Neuronal stem cell (in vitro differentiated cells): ENCODE measurements around the gene MYLK4.

ENCODE experiments used
- DNase-seq: peaks from one replicate; pipeline ENCODE4 v3.0.0-alpha.2; 2013; ENCODE audit warnings: low spot score
- H2AFZ ChIP-seq: one replicate; pipeline ENCODE4 v1.6.1; 2013; ENCODE audit warnings: mild to moderate bottlenecking, low read length, inconsistent platforms
- H2AK5ac ChIP-seq: 2 replicates; pipeline ENCODE4 v1.6.1; 2013; ENCODE audit warnings: low read depth, mild to moderate bottlenecking, inconsistent platforms, low read length, moderate library complexity, mixed read lengths
- H2BK120ac ChIP-seq: 2 replicates; pipeline ENCODE4 v1.6.1; 2013; ENCODE audit warnings: low read depth, mild to moderate bottlenecking, inconsistent platforms, low read length, moderate library complexity, mixed read lengths
- H2BK12ac ChIP-seq: one replicate; pipeline ENCODE4 v1.6.1; 2013; ENCODE audit warnings: low read length, inconsistent platforms
- H2BK15ac ChIP-seq: 2 replicates; pipeline ENCODE4 v1.6.1; 2013; ENCODE audit warnings: mild to moderate bottlenecking, low read length, inconsistent platforms, mixed read lengths
- H2BK5ac ChIP-seq: one replicate; pipeline ENCODE4 v1.6.1; 2013; ENCODE audit warnings: inconsistent platforms, mild to moderate bottlenecking, low read length, moderate library complexity
- H3K14ac ChIP-seq: one replicate; pipeline ENCODE4 v1.6.1; 2013; ENCODE audit warnings: low read length, inconsistent platforms
- H3K18ac ChIP-seq: 2 replicates; pipeline ENCODE4 v1.6.1; 2013; ENCODE audit warnings: low read length, inconsistent platforms
- H3K23ac ChIP-seq: 2 replicates; pipeline ENCODE4 v1.6.1; 2013; ENCODE audit warnings: low read depth, mild to moderate bottlenecking, mixed read lengths, low read length, inconsistent platforms; ENCODE audit not compliant: poor library complexity
- H3K27ac ChIP-seq: replicated peaks from 3 replicates; pipeline ENCODE4 v1.5.1; 2013; ENCODE audit warnings: low read length, inconsistent platforms
- H3K27me3 ChIP-seq, 3 experiments: 2 replicates each; pipeline ENCODE4 v1.6.1; 2013; ENCODE audit warnings: low read length in 3 of 3, mild to moderate bottlenecking in 2 of 3, inconsistent platforms in 1 of 3, low read depth in 1 of 3, mixed read lengths in 1 of 3, moderate library complexity in 1 of 3; ENCODE audit not compliant: control insufficient read depth in 3 of 3, insufficient read depth in 3 of 3
- H3K36me3 ChIP-seq, 2 donors: replicated peaks in 1 of 2; 2 replicates each; pipeline ENCODE4 v1.6.1; 2013; ENCODE audit warnings: low read length in 2 of 2; ENCODE audit not compliant: control insufficient read depth in 2 of 2, insufficient read depth in 2 of 2
- H3K4ac ChIP-seq: 2 replicates; pipeline ENCODE4 v1.6.1; 2013; ENCODE audit warnings: inconsistent platforms, mild to moderate bottlenecking, low read length, moderate library complexity
- H3K4me1 ChIP-seq, 2 donors: 1 replicate in 1 of 2; 2 replicates in 1 of 2; pipeline ENCODE4 v1.6.1; 2013; ENCODE audit warnings: low read length in 2 of 2, low read depth in 1 of 2; ENCODE audit not compliant: control insufficient read depth in 2 of 2, insufficient read depth in 1 of 2
- H3K4me2 ChIP-seq: one replicate; pipeline ENCODE4 v1.6.1; 2013; ENCODE audit warnings: mild to moderate bottlenecking, low read length, inconsistent platforms; ENCODE audit not compliant: insufficient read depth, poor library complexity, severe bottlenecking
- H3K4me3 ChIP-seq, 2 donors: 2 replicates each; pipeline ENCODE4 v1.5.1; 2013; ENCODE audit warnings: low read length in 2 of 2, mild to moderate bottlenecking in 2 of 2, inconsistent platforms in 1 of 2, moderate library complexity in 1 of 2
- H3K79me1 ChIP-seq: one replicate; pipeline ENCODE4 v1.6.1; 2013; ENCODE audit warnings: low read depth, mild to moderate bottlenecking, inconsistent platforms, low read length, moderate library complexity
- H3K9ac ChIP-seq: one replicate; pipeline ENCODE4 v1.6.1; 2013; ENCODE audit warnings: mild to moderate bottlenecking, low read depth, low read length, inconsistent platforms; ENCODE audit not compliant: poor library complexity
- H3K9me3 ChIP-seq, 2 donors: replicated peaks in 1 of 2; 2 replicates each; pipeline versions ENCODE3 to v1.6.1; 2013; ENCODE audit warnings: low read length in 2 of 2, mild to moderate bottlenecking in 2 of 2, inconsistent platforms in 1 of 2, low read depth in 1 of 2, mixed read lengths in 1 of 2, moderate library complexity in 1 of 2; ENCODE audit not compliant: control insufficient read depth in 2 of 2, insufficient read depth in 1 of 2
- H4K8ac ChIP-seq: one replicate; pipeline ENCODE4 v1.6.1; 2013; ENCODE audit warnings: low read depth, mild to moderate bottlenecking, inconsistent platforms, low read length, moderate library complexity
- H4K91ac ChIP-seq: one replicate; pipeline ENCODE4 v1.6.1; 2013; ENCODE audit warnings: low read length, low read depth, mild to moderate bottlenecking, inconsistent platforms; ENCODE audit not compliant: poor library complexity
- WGBS, 2 donors: extraction: QIAGEN DNeasy Blood & Tissue Kit; methylation state at CpG; one replicate each; pipeline ENCODE4 v1.1.7; 2013; ENCODE audit warnings: missing lambda C conversion rate in 2 of 2, mixed read lengths in 1 of 2; ENCODE audit not compliant: insufficient read length in 2 of 2, insufficient replicate concordance in 1 of 2; ENCODE audit errors: extremely low coverage in 2 of 2; 5-methylcytosine and 5-hydroxymethylcytosine counted together

The MYLK4 gene

GRCh38 chr6:2732503-2733089, 18.1 kb downstream of the MYLK4 start:
- H3K4me3 ChIP-seq = no peak overlapping the region
- peak overlapping the region; percentile 16 for H2AFZ ChIP-seq
- no peak overlapping the region for H3K4ac ChIP-seq
- H3K23ac ChIP-seq = no peak overlapping the region
- no peak overlapping the region for H2BK12ac ChIP-seq
- WGBS, 2 donors = no CpG with 5 or more reads among the region's 5 CpGs
- H2BK120ac ChIP-seq = no peak overlapping the region
- DNase-seq = no peak
- H2AK5ac ChIP-seq = no peak overlapping the region
- no peaks in the 10 kb centered on the region for H3K36me3 ChIP-seq
- H4K8ac ChIP-seq = no peak overlapping the region
- no peak overlapping the region for H2BK5ac ChIP-seq
- H4K91ac ChIP-seq = no peak overlapping the region
- no peaks in the 10 kb centered on the region for H3K9me3 ChIP-seq
- H2BK15ac ChIP-seq = no peak overlapping the region
- no peak overlapping the region for H3K18ac ChIP-seq
- peaks cover 0 to 3% (median 0%) of the 10 kb centered on the region in 3 experiments for H3K27me3 ChIP-seq
- peaks cover 5 to 7% of the 10 kb centered on the region in 2 donors for H3K4me1 ChIP-seq
- H3K14ac ChIP-seq = no peak overlapping the region
- no peaks in the 10 kb centered on the region for H3K79me1 ChIP-seq
- no peak overlapping the region for H3K9ac ChIP-seq
- H3K4me2 ChIP-seq = no peak overlapping the region
- H3K27ac ChIP-seq = no peak overlapping the region

DNA sequence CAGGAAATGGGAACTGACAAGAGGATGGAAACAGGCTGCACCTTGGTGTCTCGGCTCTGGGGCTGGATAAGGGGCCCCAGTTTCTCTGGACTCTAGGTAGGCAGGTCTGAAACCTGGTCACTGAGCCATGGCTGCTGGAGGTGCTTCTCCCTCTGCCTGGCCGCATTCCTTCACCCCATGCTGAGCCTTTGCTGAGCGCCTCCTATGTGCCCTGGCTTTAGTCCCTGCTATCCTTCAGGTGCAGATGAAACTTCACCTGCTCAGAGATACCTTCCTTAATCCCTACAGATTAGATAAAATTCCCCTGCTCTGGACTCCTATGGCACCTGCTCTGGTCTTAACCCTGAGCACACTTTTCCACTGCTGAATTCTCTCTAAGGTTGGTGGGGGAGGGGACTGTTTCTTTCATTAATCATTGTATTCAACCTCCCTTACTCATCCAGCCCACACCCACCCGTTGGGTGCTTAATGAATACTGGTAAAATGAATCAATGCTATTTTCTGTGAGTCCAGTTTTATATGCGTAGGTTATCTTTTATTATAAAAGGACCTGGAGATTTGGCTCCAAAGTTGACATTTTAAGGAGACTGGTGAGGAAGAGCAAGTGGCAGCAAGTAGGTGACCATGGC, 19.3 kb downstream of the MYLK4 start:
- Histone ChIP-seq H3K27me3 (peaks cover 0 to 3% (median 0%) of the 10 kb centered on the region in 3 experiments), H3K9ac (no peak overlapping the region), H2BK12ac (no peak overlapping the region), H2BK5ac (no peak overlapping the region), H3K36me3 (no peaks in the 10 kb centered on the region), H2AFZ (no peak overlapping the region), H3K4ac (no peak overlapping the region), H3K4me1 (peaks cover 5 to 7% of the 10 kb centered on the region in 2 donors), H3K9me3 (no peaks in the 10 kb centered on the region), H3K18ac (no peak overlapping the region), H3K14ac (no peak overlapping the region), H2AK5ac (no peak overlapping the region), H3K4me2 (no peak overlapping the region), H3K4me3 (no peak overlapping the region), H4K91ac (no peak overlapping the region), H2BK15ac (no peak overlapping the region), H4K8ac (no peak overlapping the region), H3K27ac (no peak overlapping the region), H3K79me1 (no peaks in the 10 kb centered on the region), H3K23ac (no peak overlapping the region), H2BK120ac (no peak overlapping the region)
- no peak for DNase-seq
- no CpG with 5 or more reads among the region's 5 CpGs for WGBS, 2 donors

DNA sequence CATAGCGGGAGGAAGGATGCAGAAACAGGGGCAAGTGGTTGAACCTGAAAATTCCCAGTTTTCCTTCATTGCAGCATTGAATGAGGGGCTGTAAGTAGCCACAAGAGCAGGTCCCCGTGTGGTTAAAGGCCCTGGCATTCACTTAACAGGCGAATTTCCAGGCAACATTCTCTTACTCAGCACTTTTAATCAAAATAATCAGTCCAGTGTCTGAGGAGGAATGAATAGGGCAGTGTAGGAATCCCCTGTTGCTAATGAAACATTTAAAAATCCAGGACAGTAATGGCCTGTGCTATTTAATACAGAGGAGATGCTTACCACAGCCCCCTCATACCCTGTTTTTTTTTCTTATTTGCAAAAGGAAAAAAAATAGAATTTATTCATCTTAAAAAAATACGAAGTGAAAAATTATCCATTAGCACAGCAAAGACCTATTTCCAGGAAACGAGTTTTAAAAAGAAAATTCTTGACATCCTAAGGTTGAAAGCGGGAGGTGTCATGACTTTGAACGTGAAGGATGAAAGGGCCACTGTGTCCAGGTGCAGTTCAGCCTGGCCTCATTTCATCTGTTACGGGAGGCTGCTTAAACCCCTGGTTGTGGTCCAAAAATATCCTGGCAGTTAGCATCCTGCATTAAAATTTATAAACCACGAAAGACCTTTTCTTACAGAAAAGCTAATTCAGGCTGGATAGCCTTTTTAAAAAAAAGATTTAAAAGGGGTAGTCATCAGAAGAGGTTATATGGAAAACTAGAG, 20.2 kb downstream of the MYLK4 start:
- Histone ChIP-seq H3K27me3 (peaks cover 0 to 3% (median 0%) of the 10 kb centered on the region in 3 experiments), H3K18ac (no peak overlapping the region), H3K9me3 (no peaks in the 10 kb centered on the region), H2AK5ac (no peak overlapping the region), H2BK12ac (no peak overlapping the region), H2BK5ac (no peak overlapping the region), H4K91ac (no peak overlapping the region), H3K79me1 (no peaks in the 10 kb centered on the region), H3K9ac (no peak overlapping the region), H3K23ac (no peak overlapping the region), H4K8ac (no peak overlapping the region), H3K4me2 (no peak overlapping the region), H3K4me3 (no peak overlapping the region), H3K4ac (no peak overlapping the region), H2BK120ac (no peak overlapping the region), H3K4me1 (peaks cover 7% of the 10 kb centered on the region in 2 donors), H2AFZ (no peak overlapping the region), H3K27ac (no peak overlapping the region), H3K14ac (no peak overlapping the region), H2BK15ac (no peak overlapping the region), H3K36me3 (no peaks in the 10 kb centered on the region)
- WGBS, 2 donors = no CpG with 5 or more reads among the region's 9 CpGs
- DNase-seq = no peak

DNA sequence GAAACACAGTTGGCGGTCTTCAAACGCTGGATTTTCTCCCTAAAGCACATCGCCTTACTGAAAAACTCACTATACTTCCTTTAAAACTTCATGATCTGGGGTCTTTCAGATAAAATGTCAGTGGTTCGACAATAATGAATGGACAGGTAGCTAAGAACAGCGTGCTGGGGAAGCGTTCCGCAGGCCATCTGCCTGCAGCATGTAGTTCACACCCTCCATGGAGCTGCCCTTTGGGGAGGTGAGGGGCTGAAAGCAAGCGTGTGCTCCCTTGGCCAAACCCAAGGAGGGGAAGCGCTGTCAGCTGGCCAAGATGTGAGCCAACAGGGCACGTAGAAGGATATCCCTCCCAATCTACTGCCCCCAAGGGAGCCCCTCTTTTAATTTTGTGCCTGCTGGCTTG, 20.8 kb downstream of the MYLK4 start:
- Histone ChIP-seq H3K79me1 (no peaks in the 10 kb centered on the region), H3K27ac (no peak overlapping the region), H3K14ac (no peak overlapping the region), H3K4me1 (peaks cover 6 to 7% of the 10 kb centered on the region in 2 donors), H4K8ac (no peak overlapping the region), H2AFZ (no peak overlapping the region), H3K4me2 (no peak overlapping the region), H2BK15ac (no peak overlapping the region), H3K18ac (peak overlapping the region; percentile 53), H4K91ac (no peak overlapping the region), H2BK5ac (no peak overlapping the region), H3K9ac (no peak overlapping the region), H2BK120ac (no peak overlapping the region), H2BK12ac (no peak overlapping the region), H3K9me3 (no peaks in the 10 kb centered on the region), H3K4me3 (no peak overlapping the region), H3K23ac (peak overlapping the region; percentile 80), H3K36me3 (no peaks in the 10 kb centered on the region), H2AK5ac (no peak overlapping the region), H3K27me3 (peaks cover 0 to 3% (median 0%) of the 10 kb centered on the region in 3 experiments), H3K4ac (no peak overlapping the region)
- no peak for DNase-seq
- WGBS, 2 donors = no CpG with 5 or more reads among the region's 10 CpGs
